Hypothalamus (tissue), 51 donors: Measurements from ENCODE around the gene MAPT.
"Not testable (repeated sequence)": the region's sequence is repeated elsewhere in the genome, so short reads cannot be mapped to it uniquely, and the experiment has no call there.

ENCODE experiments used
- DNase-seq, 51 donors: peaks; one replicate each; lab custom pipeline; 2025; lab: John Stamatoyannopoulos, UW

The MAPT gene

DNA sequence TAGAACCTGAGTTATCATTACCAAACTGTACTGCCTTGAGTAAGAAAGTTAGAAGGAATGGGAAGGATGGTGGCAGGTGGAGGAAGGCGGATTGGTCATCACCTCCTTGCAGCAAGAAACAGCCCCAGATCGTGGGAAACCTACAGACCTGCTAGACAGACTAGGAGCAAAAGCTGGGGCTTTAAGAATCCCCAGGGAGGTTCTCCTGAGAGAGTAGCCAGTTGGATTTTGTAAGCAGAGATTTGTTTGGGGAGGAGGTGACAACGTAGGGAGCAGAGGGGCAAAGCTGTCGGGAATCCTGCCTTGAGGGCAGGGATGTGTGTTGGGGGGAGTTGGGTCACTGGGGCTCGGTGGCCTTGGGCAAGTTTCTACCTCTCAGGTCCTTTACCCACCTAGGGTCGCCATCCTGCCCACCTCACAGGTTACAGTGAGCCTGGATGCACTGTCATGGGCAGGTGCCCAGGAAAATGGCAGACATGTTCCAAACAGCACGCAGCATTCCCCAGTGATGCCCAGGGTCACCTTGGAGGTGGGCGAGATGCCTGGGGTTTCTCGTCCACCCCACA is 55.5 kb downstream of the MAPT start:
- no peak for DNase-seq

DNA sequence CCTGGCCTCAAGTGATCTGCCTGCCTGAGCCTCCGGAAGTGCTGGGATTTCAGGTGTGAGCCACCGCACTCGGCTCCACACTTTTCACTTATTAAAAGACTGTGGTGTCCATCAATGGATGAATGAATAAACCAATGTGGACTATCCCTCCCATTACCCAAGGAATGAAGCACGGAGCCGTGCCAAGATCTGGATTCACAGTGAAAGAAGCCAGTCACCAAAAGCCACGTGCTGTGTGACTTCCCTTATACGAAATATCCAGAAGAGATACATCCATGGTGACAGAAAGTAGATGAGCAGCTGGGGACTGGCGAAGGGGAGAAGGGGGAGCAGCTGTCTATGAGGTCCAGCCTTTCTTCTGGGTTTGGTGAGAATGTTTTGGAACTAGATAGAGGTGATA is 56.5 kb downstream of the MAPT start:
- peak in 16 of 51 donors; percentile 13 to 53 (median 32) for DNase-seq

DNA sequence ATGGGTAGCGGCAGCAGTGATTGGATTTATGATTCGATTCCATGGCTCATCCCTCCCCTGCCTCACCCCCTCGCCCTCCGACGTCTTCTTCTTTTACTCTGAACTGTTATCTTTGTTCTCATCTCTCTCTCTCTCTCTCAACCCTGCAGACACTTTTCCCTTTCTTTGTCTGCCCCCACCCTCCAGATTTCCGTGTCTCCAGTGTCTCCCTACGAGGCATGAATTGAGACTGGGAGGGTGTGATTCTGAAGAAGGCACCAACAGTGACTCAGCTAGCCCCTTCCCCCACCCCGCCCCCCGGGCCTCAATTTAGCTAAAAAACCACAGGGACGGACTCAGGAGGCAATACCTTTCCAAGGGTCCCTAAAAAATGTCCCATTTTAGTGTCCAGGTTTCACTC is 57.0 kb downstream of the MAPT start:
- no peak for DNase-seq

DNA sequence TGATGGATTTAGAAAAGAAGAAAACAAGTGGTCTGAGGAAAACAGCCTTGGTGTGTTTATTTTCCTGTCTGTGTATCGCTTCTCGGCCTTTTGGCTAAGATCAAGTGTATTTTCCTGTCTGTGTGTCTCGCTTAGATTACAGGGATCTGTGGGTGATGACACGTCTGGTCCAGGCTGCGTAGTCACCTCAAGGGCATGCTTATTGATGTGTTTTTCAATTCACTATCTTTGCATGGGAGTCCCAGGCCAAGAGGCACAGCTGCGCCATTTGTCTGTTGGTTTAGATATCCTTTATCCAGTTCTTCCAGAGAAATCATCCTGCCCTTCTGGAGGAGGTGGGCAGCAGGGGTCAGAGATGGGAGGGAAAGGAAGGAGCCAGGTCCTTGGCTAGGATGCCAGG is 57.6 kb downstream of the MAPT start:
- DNase-seq = no peak

DNA sequence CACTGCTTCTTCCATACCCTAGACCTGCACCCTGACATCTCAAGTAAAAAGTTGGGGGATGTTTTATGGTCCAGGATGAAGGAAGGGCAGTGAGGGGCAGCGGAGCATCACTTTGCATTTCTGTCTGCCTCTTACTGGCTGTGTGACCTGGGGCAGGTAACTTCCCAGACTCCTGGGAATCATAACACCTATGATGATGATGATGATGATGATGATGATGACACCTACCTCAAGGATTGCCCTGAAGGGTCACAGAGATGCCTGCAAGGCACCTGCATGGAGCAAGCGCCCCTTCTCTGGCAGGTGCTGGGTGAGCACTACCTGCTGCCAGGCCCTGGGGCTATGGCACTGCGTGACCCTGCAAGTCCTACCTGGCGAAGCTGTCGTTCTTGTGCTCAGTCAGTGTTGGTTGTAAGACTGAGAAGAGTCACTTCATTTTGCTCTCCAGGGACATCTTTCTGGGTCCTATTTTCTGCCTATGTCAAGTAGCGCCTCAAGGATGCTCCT is 58.5 kb downstream of the MAPT start:
- no peak for DNase-seq

DNA sequence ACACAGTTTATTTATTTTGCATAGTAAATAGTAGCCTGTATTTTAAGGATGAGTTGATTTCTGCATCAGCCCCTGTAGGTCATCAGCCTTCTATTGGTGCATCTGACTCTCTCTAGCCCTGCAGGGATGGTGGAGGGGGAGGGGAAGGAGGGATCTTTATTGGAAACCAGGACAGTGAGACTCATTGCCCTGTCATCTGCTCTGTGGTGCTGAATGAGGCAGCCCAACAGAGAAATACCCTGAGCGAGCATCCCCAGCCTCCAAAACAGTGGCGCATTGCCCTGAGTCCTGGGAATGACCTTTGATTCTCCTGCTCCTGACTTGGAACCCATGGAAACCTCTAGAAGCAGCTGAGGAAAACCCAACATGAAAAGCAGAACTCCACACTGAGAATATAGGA is 59.2 kb downstream of the MAPT start:
- DNase-seq = no peak

DNA sequence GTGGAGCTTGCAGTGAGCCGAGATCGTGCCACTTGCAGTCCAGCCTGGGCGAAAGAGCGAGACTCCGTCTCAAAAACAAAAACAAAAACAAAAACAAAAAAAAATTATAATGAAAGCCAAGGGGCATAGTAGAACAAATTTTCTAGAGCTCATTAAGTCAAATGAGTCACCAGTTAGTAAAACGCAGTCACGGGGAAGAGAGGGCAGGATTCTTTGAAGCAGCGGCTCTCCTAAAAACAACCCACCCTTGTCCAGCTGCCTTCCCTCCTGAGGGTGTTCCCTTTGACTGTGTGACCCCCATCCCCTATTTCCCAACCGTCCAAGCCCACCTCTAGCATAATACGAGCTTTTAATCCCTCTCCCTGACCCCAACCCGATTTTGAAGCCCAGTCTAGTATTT is 60.6 kb downstream of the MAPT start:
- no peak for DNase-seq

DNA sequence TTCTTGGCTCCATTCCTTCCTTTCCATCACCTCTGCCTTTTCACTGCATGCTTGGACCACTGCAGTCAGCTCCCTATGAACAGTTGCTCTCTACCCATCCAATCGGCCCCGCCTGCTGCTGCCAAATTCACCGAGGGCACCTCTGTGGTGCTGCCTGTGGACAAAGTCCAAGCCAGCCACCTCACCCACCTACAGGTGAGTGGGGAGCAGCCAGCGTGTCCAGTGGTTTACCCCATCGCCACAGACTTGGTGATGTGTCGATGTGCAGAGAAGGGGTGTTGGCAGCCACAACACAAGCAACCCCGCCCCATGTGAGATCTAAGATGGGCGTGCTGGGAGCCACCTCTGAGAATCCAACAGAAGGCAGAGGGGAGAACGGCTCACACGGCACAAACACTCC is 61.0 kb downstream of the MAPT start:
- DNase-seq = no peak

DNA sequence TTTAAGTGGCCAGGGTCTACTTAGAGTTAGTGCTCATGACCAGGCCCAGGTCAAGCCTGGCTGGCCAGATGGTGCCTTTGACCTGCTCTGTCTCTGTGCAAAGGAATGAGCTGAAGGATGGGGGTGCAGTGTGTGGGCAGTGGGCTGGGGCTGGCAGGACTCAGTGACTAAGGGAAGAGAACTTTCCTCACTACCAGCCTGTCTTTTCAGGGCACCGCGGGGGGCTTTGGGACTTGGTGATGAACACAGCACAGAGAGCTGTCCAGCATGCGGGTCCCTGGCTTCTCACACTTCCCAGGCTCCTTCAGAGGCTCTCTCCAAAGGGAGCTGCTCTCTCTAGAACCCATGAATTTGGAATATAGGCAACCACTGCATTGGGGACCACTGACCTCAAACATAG is 61.7 kb downstream of the MAPT start:
- no peak for DNase-seq

DNA sequence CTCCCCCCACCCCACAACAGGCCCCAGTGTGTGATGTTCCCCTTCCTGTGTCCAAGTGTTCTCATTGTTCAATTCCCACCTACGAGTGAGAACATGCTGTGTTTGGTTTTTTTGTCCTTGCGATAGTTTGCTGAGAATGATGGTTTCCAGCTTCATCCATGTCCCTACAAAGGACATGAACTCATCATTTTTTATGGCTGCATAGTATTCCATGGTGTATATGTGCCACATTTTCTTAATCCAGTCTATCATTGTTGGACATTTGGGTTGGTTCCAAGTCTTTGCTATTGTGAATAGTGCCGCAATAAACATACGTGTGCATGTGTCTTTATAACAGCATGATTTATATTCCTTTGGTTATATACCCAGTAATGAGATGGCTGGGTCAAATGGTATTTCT is 62.4 kb downstream of the MAPT start:
- DNase-seq = not testable (repeated sequence)

DNA sequence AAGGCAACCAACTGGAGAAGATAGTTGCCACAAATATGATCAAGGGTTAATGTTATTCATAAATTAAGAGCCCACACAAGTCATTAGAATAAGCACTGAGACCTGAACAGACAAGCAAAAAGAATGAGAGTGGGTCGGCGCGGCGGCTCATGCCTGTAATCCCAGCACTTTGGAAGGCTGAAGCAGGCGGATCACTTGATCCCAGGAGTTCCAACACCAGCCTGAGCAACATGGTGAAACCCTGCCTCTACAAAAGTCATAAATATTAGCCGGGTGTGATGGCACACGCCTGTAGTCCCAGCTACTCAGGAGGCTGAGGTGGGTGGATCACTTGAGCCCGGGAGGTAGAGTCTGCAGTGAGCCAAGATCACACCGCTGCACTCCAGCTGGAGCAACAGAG is 64.0 kb downstream of the MAPT start:
- DNase-seq = no peak

DNA sequence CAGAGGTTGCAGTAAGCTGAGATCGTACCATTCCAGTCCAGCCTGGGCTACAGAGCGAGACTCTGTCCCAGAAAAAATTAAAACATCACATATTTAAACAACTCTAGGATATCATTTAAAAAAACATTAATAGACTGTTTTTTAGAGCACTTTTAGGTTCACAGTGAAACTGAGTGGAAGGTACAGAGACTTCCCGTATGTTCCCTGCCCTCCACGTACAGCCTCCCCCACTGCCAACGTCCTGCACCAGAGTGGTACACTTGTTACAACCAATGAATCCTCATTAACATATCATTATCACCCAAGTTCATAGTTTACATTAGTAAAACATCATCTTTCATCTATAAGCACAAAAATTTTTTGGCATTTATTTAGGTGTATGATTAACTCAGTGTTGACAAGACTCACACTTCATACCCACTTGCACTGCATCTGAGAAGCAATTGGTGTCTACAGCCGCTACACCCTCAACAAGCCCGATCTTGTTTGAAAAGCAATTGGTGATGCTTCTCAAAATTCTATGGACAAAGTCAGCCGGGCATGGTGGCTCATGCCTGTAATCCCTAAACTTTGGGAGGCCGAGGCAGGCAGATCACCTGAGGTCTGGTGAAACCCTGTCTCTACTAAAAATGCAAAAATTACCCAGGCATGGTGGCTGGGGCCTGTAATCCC is 64.8 kb downstream of the MAPT start:
- no peak for DNase-seq

DNA sequence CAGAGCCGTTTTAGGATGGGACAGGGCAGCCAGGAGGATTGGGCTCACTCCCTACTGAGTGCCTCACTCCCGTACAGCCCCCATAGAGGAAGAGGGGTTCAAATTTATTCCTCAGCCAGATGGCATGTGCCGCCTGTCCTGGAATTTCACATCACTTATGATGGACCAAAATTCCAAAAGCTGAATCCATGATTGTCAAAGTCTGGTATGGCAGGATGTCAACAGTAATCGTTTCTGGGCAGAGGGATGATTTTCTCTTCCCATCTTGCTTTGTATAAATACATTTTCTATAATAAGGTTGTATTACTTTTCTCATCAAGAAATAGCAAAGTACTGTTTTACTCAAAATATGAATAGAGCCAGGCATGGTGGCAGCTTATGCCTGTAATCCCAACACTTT is 66.0 kb downstream of the MAPT start:
- DNase-seq = no peak

DNA sequence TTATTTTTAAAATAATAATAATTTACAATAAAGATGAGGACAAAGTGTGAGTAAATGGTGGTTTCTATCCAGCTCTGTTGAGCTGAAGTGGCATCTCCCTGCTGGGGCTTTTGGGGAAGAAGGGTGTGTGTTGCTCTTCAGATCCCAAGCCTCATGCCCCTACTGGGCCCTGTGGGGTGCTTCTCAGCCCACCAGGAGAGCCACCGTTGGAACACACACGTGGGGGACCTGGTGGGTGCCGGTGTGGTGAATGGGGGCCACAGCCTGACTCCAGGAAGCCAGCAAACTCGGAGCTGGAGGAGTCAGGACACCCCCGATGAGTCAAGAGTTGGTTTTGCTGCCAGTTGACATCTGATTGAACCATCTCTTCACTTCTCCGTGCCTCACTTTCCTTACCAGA is 66.9 kb downstream of the MAPT start:
- DNase-seq = no peak

DNA sequence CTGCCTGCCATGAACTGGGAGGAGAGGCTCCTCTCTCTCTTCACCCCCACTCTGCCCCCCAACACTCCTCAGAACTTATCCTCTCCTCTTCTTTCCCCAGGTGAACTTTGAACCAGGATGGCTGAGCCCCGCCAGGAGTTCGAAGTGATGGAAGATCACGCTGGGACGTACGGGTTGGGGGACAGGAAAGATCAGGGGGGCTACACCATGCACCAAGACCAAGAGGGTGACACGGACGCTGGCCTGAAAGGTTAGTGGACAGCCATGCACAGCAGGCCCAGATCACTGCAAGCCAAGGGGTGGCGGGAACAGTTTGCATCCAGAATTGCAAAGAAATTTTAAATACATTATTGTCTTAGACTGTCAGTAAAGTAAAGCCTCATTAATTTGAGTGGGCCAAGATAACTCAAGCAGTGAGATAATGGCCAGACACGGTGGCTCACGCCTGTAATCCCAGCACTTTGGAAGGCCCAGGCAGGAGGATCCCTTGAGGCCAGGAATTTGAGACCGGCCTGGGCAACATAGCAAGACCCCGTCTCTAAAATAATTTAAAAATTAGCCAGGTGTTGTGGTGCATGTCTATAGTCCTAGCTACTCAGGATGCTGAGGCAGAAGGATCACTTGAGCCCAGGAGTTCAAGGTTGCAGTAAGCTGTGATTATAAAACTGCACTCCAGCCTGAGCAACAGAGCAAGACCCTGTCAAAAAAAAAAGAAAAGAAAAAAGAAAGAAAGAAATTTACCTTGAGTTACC is 68.0 kb downstream of the MAPT start:
- DNase-seq = no peak

DNA sequence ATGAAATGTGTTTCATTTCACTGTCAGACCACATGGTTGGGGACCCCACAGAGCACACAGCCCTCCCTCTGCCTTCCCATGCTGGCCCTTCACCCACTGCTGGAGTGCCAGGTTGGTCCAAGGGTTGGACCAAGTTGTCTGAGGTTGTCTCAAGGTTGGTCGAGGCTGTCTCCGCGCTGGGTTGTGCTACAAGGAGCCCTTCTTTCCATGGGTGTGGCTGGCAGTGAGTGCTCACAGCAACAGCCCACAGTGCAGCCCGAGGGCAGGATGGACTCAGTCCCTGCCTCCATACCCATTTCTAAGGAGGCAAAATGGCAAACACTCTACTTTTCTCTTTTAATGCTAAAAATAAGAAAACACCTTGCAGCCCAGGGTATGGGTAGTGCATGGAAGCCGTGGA is 68.9 kb downstream of the MAPT start:
- no peak for DNase-seq

DNA sequence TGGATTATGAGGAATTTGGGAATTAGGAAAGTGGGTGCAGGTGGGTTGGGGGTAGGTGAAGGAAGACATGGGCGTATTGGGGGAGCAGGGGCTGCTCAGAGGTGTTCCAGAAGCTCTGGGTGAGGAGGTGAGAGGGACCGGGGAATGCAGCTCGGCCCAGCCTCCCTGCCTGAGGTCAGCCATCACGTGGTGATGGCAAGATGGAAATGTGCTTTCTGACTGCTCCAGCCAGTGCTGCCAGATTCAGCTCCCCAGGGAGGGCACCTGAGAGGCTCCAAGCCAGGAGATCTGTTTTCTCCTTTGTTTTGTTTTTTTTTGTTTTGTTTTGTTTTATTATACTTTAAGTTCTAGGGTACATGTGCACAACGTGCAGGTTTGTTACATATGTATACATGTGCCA is 69.5 kb downstream of the MAPT start:
- DNase-seq = no peak

DNA sequence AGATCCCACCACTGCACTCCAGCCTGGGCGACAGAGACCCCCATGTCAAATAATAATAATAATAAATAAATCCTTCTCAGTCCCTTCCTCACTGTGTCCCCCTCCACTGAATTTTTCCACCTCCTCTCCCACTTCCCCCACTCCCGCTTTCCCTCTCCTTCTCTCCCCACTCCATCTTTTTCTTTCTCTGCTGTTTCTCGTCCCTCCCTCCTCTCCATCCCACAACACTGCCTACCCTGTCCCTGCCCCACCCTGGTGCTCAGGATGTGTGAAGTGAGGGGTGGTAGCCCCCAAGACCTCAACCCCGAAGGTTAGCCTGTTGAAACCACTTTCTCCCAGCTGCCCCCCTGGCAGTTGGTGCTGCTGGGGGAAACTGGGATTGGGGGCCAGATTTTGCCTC is 70.3 kb downstream of the MAPT start:
- DNase-seq = no peak

DNA sequence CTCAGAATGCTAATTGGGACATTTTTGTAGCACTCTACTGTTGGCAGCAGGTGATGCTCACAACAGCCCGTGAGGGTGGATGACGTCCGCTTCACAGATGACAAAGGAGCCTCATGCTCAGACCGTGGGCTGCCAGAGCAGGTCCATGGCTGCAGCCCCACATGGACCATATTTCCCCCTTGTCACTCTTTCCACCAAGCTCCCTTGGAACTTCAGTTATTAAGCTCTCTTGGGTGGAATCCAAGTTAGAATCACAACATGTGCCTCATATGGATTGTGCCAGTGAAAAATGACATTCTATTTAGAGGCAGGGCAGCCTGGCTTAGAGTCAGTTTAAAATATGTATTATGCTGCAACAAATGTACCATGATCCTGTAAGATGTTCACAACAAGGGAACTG is 71.5 kb downstream of the MAPT start:
- DNase-seq = peak in 1 of 51 donors; percentile 23

DNA sequence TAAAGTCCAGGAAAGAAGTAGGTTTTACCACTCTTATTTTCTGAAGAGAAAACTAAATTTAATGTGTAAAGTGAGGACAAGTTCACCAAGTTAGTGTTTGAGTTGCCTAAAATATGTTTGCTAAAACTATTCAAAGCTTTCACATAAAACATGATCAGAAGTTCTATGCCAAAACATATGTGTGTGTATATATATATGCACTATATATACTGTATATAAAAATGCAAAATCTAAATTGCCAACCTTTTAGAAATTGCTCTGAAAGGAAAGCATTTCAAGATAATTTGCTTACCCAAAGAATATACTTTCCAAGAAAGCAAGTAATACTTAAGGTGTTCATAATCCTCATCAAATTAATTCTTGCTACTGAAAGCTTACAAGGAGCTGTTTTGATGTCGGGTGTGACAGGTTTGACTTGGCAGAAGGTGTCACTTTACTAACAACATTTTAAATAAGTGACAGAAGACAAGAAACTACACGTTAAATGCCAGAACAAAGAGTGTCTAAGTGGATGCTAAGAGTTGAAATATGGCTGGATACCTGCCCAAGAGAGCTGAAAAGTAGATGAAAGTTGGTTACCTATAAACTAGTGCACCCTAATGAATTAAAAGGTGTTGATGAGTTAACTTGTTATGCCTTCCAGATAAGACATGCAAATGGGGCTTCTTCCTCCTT is 72.4 kb downstream of the MAPT start:
- DNase-seq = no peak

DNA sequence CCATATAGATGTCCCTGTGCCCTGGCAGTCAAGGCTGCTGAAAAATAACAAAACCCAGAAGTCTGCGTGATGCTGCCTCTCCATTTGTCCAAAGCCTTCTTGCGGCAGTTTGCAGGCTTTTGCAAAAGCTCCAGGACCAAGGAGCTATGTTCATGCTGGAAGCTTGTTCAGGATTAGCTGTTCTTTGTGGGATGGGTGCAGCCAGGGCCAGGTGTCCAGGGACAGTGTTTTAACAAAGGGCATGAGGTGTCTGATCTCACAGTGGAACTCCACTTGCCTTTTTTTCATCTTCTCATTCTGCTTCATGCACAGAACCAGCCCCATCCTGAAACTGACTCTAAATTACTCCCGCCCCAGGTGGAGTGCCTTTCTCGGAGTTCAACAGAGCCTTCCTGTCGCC is 73.0 kb downstream of the MAPT start:
- no peak for DNase-seq

DNA sequence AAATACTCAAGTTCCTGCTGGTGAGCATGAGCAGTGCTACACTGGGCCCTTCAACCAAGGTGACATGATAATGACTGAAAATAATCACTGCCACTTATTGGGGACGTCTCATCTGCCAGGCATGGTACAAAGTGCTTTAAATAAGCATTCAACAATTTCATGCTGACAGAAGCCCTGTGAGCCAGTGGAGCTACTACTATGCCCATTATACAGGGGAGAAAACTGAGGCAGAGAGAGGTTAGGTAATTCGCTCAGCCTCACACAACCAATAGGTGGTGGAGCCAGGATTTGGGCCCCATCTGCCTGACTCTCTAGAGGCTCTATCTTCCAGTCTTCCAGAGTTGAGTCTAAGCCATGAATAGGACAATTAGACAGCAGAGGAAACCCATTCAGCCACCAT is 74.4 kb downstream of the MAPT start:
- DNase-seq = no peak
